IMR-90 (cell line): Measurements from ENCODE around the gene ARHGEF16. TPM values are rescaled to one million over a fixed set of nuclear protein-coding genes. Genes with fewer than 3 reads are reported as not detected.

Experiments
- ATAC-seq: fragments of 200-7000 bp; cut with Tn5 transposase; 2 replicates; pipeline ENCODE4 v1.9.1; 2020; ENCODE audit warnings: low read depth, mild to moderate bottlenecking, moderate library complexity
- BruUV-seq: library from RNA; stranded (reverse); fragments of 400-500 nt; replicated peaks from 2 replicates; lab custom pipeline; 2021; lab: Mats Ljungman, UMichigan
- CTCF ChIA-PET: fragments of 300-600 bp; formaldehyde crosslinking; extraction: SDS; loops from one replicate; lab custom pipeline; 2021; ENCODE audit warnings: antibody characterized with exemption; lab: Yijun Ruan, JAX
- POLR2A ChIA-PET: fragments of 300-600 bp; sonication (Branson Sonifier 250); formaldehyde crosslinking; loops from one replicate; lab custom pipeline; 2022; ENCODE audit warnings: antibody characterized with exemption; ENCODE audit not compliant: unreplicated experiment; lab: Charles Lee
- DNase-seq: peaks from one replicate; pipeline ENCODE4 v3.0.0; 2013
- H2AFZ ChIP-seq: replicated peaks from 2 replicates; pipeline ENCODE3; 2013; ENCODE audit warnings: low read length, mild to moderate bottlenecking; ENCODE audit not compliant: poor library complexity
- H2AK5ac ChIP-seq: 2 replicates; pipeline ENCODE4 v1.6.1; 2013; ENCODE audit warnings: low read depth, low read length, inconsistent platforms
- H2AK9ac ChIP-seq: replicated peaks from 2 replicates; pipeline ENCODE3; 2013; ENCODE audit warnings: mild to moderate bottlenecking, low read depth, low read length, moderate library complexity; ENCODE audit not compliant: poor library complexity
- H2BK120ac ChIP-seq: 2 replicates; pipeline ENCODE4 v1.6.1; 2013; ENCODE audit warnings: low read depth, low read length, inconsistent platforms
- H2BK15ac ChIP-seq: 3 replicates; pipeline ENCODE4 v1.6.1; 2013; ENCODE audit warnings: low read depth, low read length, inconsistent platforms
- H2BK20ac ChIP-seq: 2 replicates; pipeline ENCODE4 v1.6.1; 2013; ENCODE audit warnings: low read depth, mild to moderate bottlenecking, inconsistent platforms, low read length, moderate library complexity
- H2BK5ac ChIP-seq: 2 replicates; pipeline ENCODE4 v1.6.1; 2013; ENCODE audit warnings: mild to moderate bottlenecking, low read depth, low read length, inconsistent platforms; ENCODE audit not compliant: poor library complexity, severe bottlenecking
- H3K14ac ChIP-seq: replicated peaks from 2 replicates; pipeline ENCODE4 v1.6.1; 2013; ENCODE audit warnings: low read depth, low read length, inconsistent platforms
- H3K18ac ChIP-seq: 2 replicates; pipeline ENCODE4 v1.6.1; 2013; ENCODE audit warnings: low read depth, low read length, control low read depth
- H3K23ac ChIP-seq: 2 replicates; pipeline ENCODE4 v1.6.1; 2013; ENCODE audit warnings: low read depth, low read length, inconsistent platforms
- H3K27ac ChIP-seq: 2 replicates; pipeline ENCODE4 v1.5.1; 2013; ENCODE audit warnings: mild to moderate bottlenecking, control low read depth, low read length; ENCODE audit not compliant: insufficient read depth
- H3K27me3 ChIP-seq: 2 replicates; pipeline ENCODE4 v1.6.1; 2013; ENCODE audit warnings: low read length; ENCODE audit not compliant: control insufficient read depth, insufficient read depth
- H3K36me3 ChIP-seq: 2 replicates; pipeline ENCODE4 v1.6.1; 2013; ENCODE audit warnings: low read length, mixed read lengths; ENCODE audit not compliant: control insufficient read depth, insufficient read depth
- H3K4ac ChIP-seq: 2 replicates; pipeline ENCODE4 v1.6.1; 2013; ENCODE audit warnings: low read depth, low read length, inconsistent platforms
- H3K4me1 ChIP-seq: 2 replicates; pipeline ENCODE4 v1.6.1; 2013; ENCODE audit warnings: low read length, mixed read lengths; ENCODE audit not compliant: control insufficient read depth, insufficient read depth
- H3K4me2 ChIP-seq: 2 replicates; pipeline ENCODE4 v1.6.1; 2013; ENCODE audit warnings: low read depth, mild to moderate bottlenecking, control low read depth, low read length, moderate library complexity
- H3K4me3 ChIP-seq: 2 replicates; pipeline ENCODE4 v1.5.1; 2013; ENCODE audit warnings: low read depth, mild to moderate bottlenecking, control low read depth, low read length, moderate library complexity; ENCODE audit not compliant: insufficient read depth
- H3K56ac ChIP-seq: 2 replicates; pipeline ENCODE4 v1.6.1; 2013; ENCODE audit warnings: low read length, inconsistent platforms; ENCODE audit not compliant: insufficient read depth; ENCODE audit errors: extremely low read depth
- H3K79me1 ChIP-seq, 2 experiments: 2 replicates each; pipeline ENCODE4 v1.6.1; 2013; ENCODE audit warnings: low read length in 2 of 2, inconsistent platforms in 1 of 2, low read depth in 1 of 2
- H3K9ac ChIP-seq: 2 replicates; pipeline ENCODE4 v1.6.1; 2013; ENCODE audit warnings: low read depth, low read length, control low read depth
- H3K9me1 ChIP-seq: 2 replicates; pipeline ENCODE4 v1.6.1; 2013; ENCODE audit warnings: low read length, inconsistent platforms; ENCODE audit not compliant: insufficient read depth
- H3K9me3 ChIP-seq: 2 replicates; pipeline ENCODE4 v1.6.1; 2013; ENCODE audit warnings: low read length; ENCODE audit not compliant: control insufficient read depth, insufficient read depth
- H4K20me1 ChIP-seq: 2 replicates; pipeline ENCODE4 v1.6.1; 2013; ENCODE audit warnings: low read length, inconsistent platforms; ENCODE audit not compliant: insufficient read depth
- H4K5ac ChIP-seq: 2 replicates; pipeline ENCODE4 v1.6.1; 2013; ENCODE audit warnings: mild to moderate bottlenecking, low read depth, low read length, control low read depth
- H4K8ac ChIP-seq, 2 experiments: 2 replicates each; pipeline ENCODE4 v1.6.1; 2013; ENCODE audit warnings: low read depth in 2 of 2, low read length in 2 of 2, control low read depth in 1 of 2, inconsistent platforms in 1 of 2
- H4K91ac ChIP-seq: 2 replicates; pipeline ENCODE4 v1.6.1; 2013; ENCODE audit warnings: low read depth, low read length, inconsistent platforms; ENCODE audit not compliant: insufficient read depth
- NFE2L2 ChIP-seq: fragments of 150-350 bp; IDR thresholded peaks from 2 replicates; pipeline ENCODE4 v1.6.1; 2016; ENCODE audit warnings: low read depth, mild to moderate bottlenecking, low read length
- SMC3 ChIP-seq: fragments of 150-350 bp; IDR thresholded peaks from 2 replicates; pipeline ENCODE4 v1.6.1; 2016; ENCODE audit warnings: low read depth, mild to moderate bottlenecking, antibody characterized with exemption, low read length, moderate library complexity
- USF2 ChIP-seq: fragments of 150-350 bp; IDR thresholded peaks from 2 replicates; pipeline ENCODE4 v1.6.1; 2017; ENCODE audit warnings: mild to moderate bottlenecking, antibody characterized with exemption, low read length, low read depth
- WGBS, 2 experiments: methylation state at CpG; one replicate each; pipeline versions ENCODE4 v1.1.5 to v1.1.7; 2013; ENCODE audit warnings: missing lambda C conversion rate in 2 of 2; ENCODE audit not compliant: insufficient read length in 1 of 2; ENCODE audit errors: extremely low coverage in 2 of 2; 5-methylcytosine and 5-hydroxymethylcytosine counted together
- dilution Hi-C: fragments of 300-500 bp; cut with HindIII; formaldehyde crosslinking; loops from one replicate; pipeline ENCODE4 v1.14.3; 2018; ENCODE audit warnings: low sequenced_read_pairs; ENCODE audit not compliant: unreplicated experiment
- in situ Hi-C: fragments of 300-500 bp; cut with MboI; formaldehyde crosslinking; loops from 3 replicates; pipeline ENCODE4 v1.14.3; 2019; ENCODE audit warnings: low sequenced_read_pairs, inconsistent platforms, mixed read lengths
- intact Hi-C: fragments of 100-400 bp; cut with micrococcal nuclease; formaldehyde crosslinking; loops from 2 replicates; pipeline ENCODE4 v1.10.0; 2022
- polyA plus RNA-seq, 3 experiments: library from polyadenylated mRNA; depleted of rRNA; stranded (reverse); fragments of >200 nt; gene quantifications; 2 replicates each; pipeline ENCODE4 v1.2.3, GENCODE V29; 2012; ENCODE audit warnings: low replicate concordance in 1 of 3
- total RNA-seq: library from RNA; depleted of rRNA; stranded (reverse); fragments of >200 nt; gene quantifications from 2 replicates; pipeline ENCODE4 v1.2.3, GENCODE V29; 2012

Gene ARHGEF16
- total and polyA plus RNA-seq, 2 of the 4 experiments (the other 2 are of a cell fraction), result 0.18 to 0.39 TPM

GRCh38 chr1:3427711-3428704 lies 26.5 kb upstream of the ARHGEF16 start:
- Histone ChIP-seq H3K9ac (no peak overlapping the region), H3K4me3 (no peak overlapping the region), H3K9me1 (no peaks in the 10 kb centered on the region), H3K4me2 (no peak overlapping the region), H3K79me1 (no peaks in the 10 kb centered on the region), H3K9me3 (no peaks in the 10 kb centered on the region), H3K23ac (no peak overlapping the region), H3K18ac (no peak overlapping the region), H2AFZ (no peak overlapping the region), H3K14ac (no peak overlapping the region), H2BK15ac (no peak overlapping the region), H3K4me1 (no peaks in the 10 kb centered on the region), H3K56ac (no peak overlapping the region), H4K8ac (no peak overlapping the region), H2BK5ac (no peak overlapping the region), H2AK9ac (no peak overlapping the region), H3K27ac (no peak overlapping the region), H3K27me3 (peaks cover 2% of the 10 kb centered on the region; the same call in 1 of the 2 replicates), H3K4ac (no peak overlapping the region), H3K36me3 (no peaks in the 10 kb centered on the region), H4K5ac (no peak overlapping the region), H4K20me1 (no peaks in the 10 kb centered on the region), H2BK20ac (no peak overlapping the region), H4K91ac (no peak overlapping the region), H2AK5ac (no peak overlapping the region), H2BK120ac (no peak overlapping the region)
- DNase-seq, result no peak
- 71% methylated on average over 15 of the region's 43 CpGs; no CpG with 5 or more reads in 1 of the 2 experiments for WGBS, 2 experiments
- BruUV-seq, result no TSS peak
- ChIA-PET POLR2A (no interaction called here), CTCF (no interaction called here)
- TF ChIP-seq SMC3 (no peak), USF2 (no peak), NFE2L2 (no peak)
- intact Hi-C loops, result no loop called here
- dilution Hi-C loops, result no loop called here
- in situ Hi-C loops, result no loop called here
- no peak for ATAC-seq
